Transverse colon (tissue), 4 donors: Measurements from ENCODE around the gene TSPO2. TPM values are rescaled to one million over a fixed set of nuclear protein-coding genes. Genes with fewer than 3 reads are reported as not detected.

Experiments
- DNase-seq: peaks from one replicate; pipeline ENCODE4 v3.0.0-alpha.2; 2019
- H3K27ac ChIP-seq, 4 donors: fragments of 200-600 bp; sonication (generic); 2 replicates each; pipeline ENCODE4 v1.5.1; 2016 to 2018; ENCODE audit warnings: inconsistent platforms in 4 of 4
- H3K27me3 ChIP-seq: fragments of 200-600 bp; sonication (generic); 2 replicates; pipeline ENCODE4 v1.5.1; 2017; ENCODE audit warnings: inconsistent platforms
- H3K36me3 ChIP-seq, 4 donors: fragments of 200-600 bp; sonication (generic); 2 replicates each; pipeline ENCODE4 v1.5.1; 2017 to 2019; ENCODE audit warnings: inconsistent platforms in 4 of 4
- H3K4me1 ChIP-seq, 4 donors: fragments of 200-600 bp; sonication (generic); 2 replicates each; pipeline ENCODE4 v1.5.1; 2017 to 2020; ENCODE audit warnings: inconsistent platforms in 4 of 4
- H3K4me3 ChIP-seq, 4 donors: fragments of 200-600 bp; sonication (generic); 1 replicate in 1 of 4; 2 replicates in 3 of 4; pipeline versions ENCODE4 v1.5.1 to v1.6.1; 2017 to 2019; ENCODE audit warnings: inconsistent platforms in 4 of 4
- H3K9me3 ChIP-seq, 2 donors: fragments of 200-600 bp; sonication (generic); 2 replicates each; pipeline ENCODE4 v1.5.1; 2017 to 2019; ENCODE audit warnings: inconsistent platforms in 2 of 2
- EP300 ChIP-seq: sonication (generic); formaldehyde crosslinking; IDR thresholded peaks from one replicate; pipeline ENCODE4 v1.6.1; 2017; ENCODE audit warnings: antibody characterized with exemption, low read depth
- POLR2A ChIP-seq: fragments of 450-650 bp; IDR thresholded peaks from one replicate; pipeline ENCODE4 v1.6.1; 2016; ENCODE audit warnings: antibody characterized with exemption, mild to moderate bottlenecking, moderate library complexity
- POLR2AphosphoS5 ChIP-seq, 3 donors: sonication (generic); formaldehyde crosslinking; IDR thresholded peaks; one replicate each; pipeline ENCODE4 v1.6.1; 2016; ENCODE audit warnings: antibody characterized with exemption in 3 of 3
- WGBS, 2 donors: methylation state at CpG; one replicate each; pipeline ENCODE4 v1.1.5; 2018; ENCODE audit warnings: low coverage in 1 of 2; 5-methylcytosine and 5-hydroxymethylcytosine counted together
- in situ Hi-C, 4 donors: fragments of 200-750 bp; cut with MboI; loops; one replicate each; pipeline versions ENCODE4 v1.15.0 to v1.15.1; 2017; ENCODE audit warnings: low sequenced_read_pairs in 3 of 4, low pct_ligation_motif_present in 1 of 4, low pct_unique_long_range_greater_than_20kb in 1 of 4
- intact Hi-C: fragments of 100-400 bp; cut with DNase I; formaldehyde crosslinking; loops from one replicate; pipeline ENCODE4 v1.15.1; 2023; ENCODE audit warnings: low total_unique reads
- total RNA-seq, 4 donors: library from RNA; depleted of rRNA; stranded (reverse); fragments of >200 nt; gene quantifications; one replicate each; pipeline ENCODE4 v1.1.0, GENCODE V29; 2016
- TF ChIP-seq, protein P1 (sequence below), 5 experiments: fragments of 200-600 bp in 3 of 5; fragments of 450-650 bp in 2 of 5; sonication (generic) in 3 of 5; IDR thresholded peaks; 1 replicate in 2 of 5; 2 replicates in 3 of 5; pipeline ENCODE4 v1.5.1; 2016 to 2017; ENCODE audit warnings: antibody characterized with exemption in 5 of 5, inconsistent platforms in 3 of 5, mild to moderate bottlenecking in 2 of 5, moderate library complexity in 1 of 5

TSPO2 gene
- total RNA-seq, 4 donors from 2014 or later = not detected

GRCh38 chr6:40998661-40999060 is 43.6 kb upstream of the TSPO2 start:
- no peaks in the 10 kb centered on the region for H3K36me3 ChIP-seq
- DNase-seq = no peak
- 77 to 100% methylated on average over 1 to 4 of the region's 4 CpGs for WGBS, 2 donors
- no peaks in the 10 kb centered on the region for H3K9me3 ChIP-seq
- in situ Hi-C loops = no loop called here
- H3K27me3 ChIP-seq = no peaks in the 10 kb centered on the region
- intact Hi-C loops = no loop called here
- TF ChIP-seq POLR2AphosphoS5 (IDR thresholded peaks at IDR 0.05) (no peak), EP300 (no peak), POLR2A (no peak)
- TF ChIP-seq, protein P1, sequence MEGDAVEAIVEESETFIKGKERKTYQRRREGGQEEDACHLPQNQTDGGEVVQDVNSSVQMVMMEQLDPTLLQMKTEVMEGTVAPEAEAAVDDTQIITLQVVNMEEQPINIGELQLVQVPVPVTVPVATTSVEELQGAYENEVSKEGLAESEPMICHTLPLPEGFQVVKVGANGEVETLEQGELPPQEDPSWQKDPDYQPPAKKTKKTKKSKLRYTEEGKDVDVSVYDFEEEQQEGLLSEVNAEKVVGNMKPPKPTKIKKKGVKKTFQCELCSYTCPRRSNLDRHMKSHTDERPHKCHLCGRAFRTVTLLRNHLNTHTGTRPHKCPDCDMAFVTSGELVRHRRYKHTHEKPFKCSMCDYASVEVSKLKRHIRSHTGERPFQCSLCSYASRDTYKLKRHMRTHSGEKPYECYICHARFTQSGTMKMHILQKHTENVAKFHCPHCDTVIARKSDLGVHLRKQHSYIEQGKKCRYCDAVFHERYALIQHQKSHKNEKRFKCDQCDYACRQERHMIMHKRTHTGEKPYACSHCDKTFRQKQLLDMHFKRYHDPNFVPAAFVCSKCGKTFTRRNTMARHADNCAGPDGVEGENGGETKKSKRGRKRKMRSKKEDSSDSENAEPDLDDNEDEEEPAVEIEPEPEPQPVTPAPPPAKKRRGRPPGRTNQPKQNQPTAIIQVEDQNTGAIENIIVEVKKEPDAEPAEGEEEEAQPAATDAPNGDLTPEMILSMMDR (IDR thresholded peaks at IDR 0.05) = no peak
- H3K4me3 ChIP-seq = no peak overlapping the region
- H3K27ac ChIP-seq = no peak overlapping the region
- H3K4me1 ChIP-seq = peaks cover 20 to 25% (median 20%) of the 10 kb centered on the region in 4 donors

- H3K27ac ChIP-seq = no peak overlapping the region
- DNase-seq = peak; percentile 49
- H3K36me3 ChIP-seq = no peaks in the 10 kb centered on the region
- H3K27me3 ChIP-seq = no peaks in the 10 kb centered on the region
- H3K4me3 ChIP-seq = no peak overlapping the region
- H3K9me3 ChIP-seq = no peaks in the 10 kb centered on the region
- TF ChIP-seq EP300 (no peak), POLR2A (no peak)
- TF ChIP-seq, protein P1 (IDR thresholded peaks at IDR 0.05) = peak in 4 of 5 experiments; percentile 16 to 19 (median 17)
- in situ Hi-C loops = no loop called here
- WGBS, 2 donors = 23 to 33% methylated on average over 1 to 3 of the region's 3 CpGs
- peaks cover 20 to 25% (median 20%) of the 10 kb centered on the region in 4 donors for H3K4me1 ChIP-seq
- intact Hi-C loops = no loop called here
These were observed 42.7 kb upstream of the TSPO2 start for GRCh38 chr6:40999569-40999968.

- H3K36me3 ChIP-seq = no peaks in the 10 kb centered on the region
- TF ChIP-seq, protein P1 (IDR thresholded peaks at IDR 0.05) = no peak
- TF ChIP-seq POLR2AphosphoS5 (IDR thresholded peaks at IDR 0.05) (no peak), EP300 (no peak), POLR2A (no peak)
- H3K4me1 ChIP-seq = peaks cover 20 to 25% (median 20%) of the 10 kb centered on the region in 4 donors
- intact Hi-C loops = no loop called here
- H3K4me3 ChIP-seq = no peak overlapping the region
- H3K9me3 ChIP-seq = no peaks in the 10 kb centered on the region
- no peak overlapping the region for H3K27ac ChIP-seq
- WGBS, 2 donors = 75 to 93% methylated on average over 2 to 4 of the region's 4 CpGs
- in situ Hi-C loops = no loop called here
- H3K27me3 ChIP-seq = no peaks in the 10 kb centered on the region
- DNase-seq = no peak
These were observed 42.0 kb upstream of the TSPO2 start for GRCh38 chr6:41000248-41000647.

- Histone ChIP-seq H3K27me3 (no peaks in the 10 kb centered on the region), H3K27ac (no peak overlapping the region), H3K9me3 (no peaks in the 10 kb centered on the region), H3K4me3 (no peak overlapping the region), H3K4me1 (peaks cover 8 to 10% (median 9%) of the 10 kb centered on the region in 4 donors), H3K36me3 (no peaks in the 10 kb centered on the region)
- TF ChIP-seq, protein P1 (IDR thresholded peaks at IDR 0.05) = no peak
- TF ChIP-seq POLR2AphosphoS5 (IDR thresholded peaks at IDR 0.05) = no peak
- no peak for TF ChIP-seq EP300
- no peak for TF ChIP-seq POLR2A
- 79% methylated on average over 3 of the region's 3 CpGs; no CpG with 5 or more reads in 1 of the 2 donors for WGBS, 2 donors
- DNase-seq = no peak
- in situ Hi-C loops = no loop called here
- intact Hi-C loops = no loop called here
These were observed 40.1 kb upstream of the TSPO2 start for GRCh38 chr6:41002168-41002567.
